ENCODE data around the gene RBM44. TPM values are rescaled to one million over a fixed set of nuclear protein-coding genes. Genes with fewer than 3 reads are reported as not detected.

RBM44 gene
- total RNA-seq, 4 donors from 2014 or later, result 0.38 to 2.6 (median 1.7) TPM

DNA sequence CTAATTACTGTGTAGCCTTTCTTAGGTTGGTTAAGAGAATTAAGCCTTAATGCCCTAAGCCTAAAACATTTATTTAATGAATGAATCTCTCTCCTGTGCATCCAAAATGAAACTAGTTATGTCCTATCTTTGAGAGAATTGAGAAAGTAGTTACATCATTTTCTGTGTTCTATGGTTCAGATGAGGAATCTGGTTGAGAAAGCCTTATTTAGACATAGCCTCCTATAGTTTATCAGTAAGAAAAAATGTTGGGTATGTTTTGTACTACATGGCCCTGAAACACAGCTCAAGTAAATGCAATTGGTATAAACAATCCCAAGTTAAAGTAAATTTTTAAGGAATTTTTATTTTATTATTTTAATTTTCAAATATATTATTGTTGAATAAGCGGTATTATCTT, 35.0 kb downstream of the RBM44 start:
- TF ChIP-seq, protein P1, sequence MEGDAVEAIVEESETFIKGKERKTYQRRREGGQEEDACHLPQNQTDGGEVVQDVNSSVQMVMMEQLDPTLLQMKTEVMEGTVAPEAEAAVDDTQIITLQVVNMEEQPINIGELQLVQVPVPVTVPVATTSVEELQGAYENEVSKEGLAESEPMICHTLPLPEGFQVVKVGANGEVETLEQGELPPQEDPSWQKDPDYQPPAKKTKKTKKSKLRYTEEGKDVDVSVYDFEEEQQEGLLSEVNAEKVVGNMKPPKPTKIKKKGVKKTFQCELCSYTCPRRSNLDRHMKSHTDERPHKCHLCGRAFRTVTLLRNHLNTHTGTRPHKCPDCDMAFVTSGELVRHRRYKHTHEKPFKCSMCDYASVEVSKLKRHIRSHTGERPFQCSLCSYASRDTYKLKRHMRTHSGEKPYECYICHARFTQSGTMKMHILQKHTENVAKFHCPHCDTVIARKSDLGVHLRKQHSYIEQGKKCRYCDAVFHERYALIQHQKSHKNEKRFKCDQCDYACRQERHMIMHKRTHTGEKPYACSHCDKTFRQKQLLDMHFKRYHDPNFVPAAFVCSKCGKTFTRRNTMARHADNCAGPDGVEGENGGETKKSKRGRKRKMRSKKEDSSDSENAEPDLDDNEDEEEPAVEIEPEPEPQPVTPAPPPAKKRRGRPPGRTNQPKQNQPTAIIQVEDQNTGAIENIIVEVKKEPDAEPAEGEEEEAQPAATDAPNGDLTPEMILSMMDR (IDR thresholded peaks at IDR 0.05; ENCODE audit: low read depth), result no peak

DNA sequence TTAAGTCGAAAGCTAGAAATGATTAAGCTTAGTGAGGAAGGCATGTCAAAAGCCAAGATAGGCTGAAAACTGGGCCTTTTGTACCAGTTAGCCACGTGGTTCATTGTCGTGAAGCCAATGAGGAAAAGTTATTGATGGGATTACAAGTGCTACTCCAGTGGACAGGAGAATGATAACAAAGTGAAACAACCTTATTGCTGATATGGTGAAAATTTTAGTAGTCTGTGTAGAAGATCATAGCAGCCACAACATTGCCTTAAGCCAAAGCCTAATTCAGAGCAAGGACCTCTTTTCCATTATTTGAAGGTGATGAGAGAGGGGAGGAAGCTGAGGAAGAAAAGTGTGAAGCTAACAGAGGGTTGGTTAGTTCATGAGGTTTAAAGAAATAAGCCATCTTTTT, 36.8 kb downstream of the RBM44 start:
- TF ChIP-seq, protein P1 (IDR thresholded peaks at IDR 0.05; ENCODE audit: low read depth), result no peak

DNA sequence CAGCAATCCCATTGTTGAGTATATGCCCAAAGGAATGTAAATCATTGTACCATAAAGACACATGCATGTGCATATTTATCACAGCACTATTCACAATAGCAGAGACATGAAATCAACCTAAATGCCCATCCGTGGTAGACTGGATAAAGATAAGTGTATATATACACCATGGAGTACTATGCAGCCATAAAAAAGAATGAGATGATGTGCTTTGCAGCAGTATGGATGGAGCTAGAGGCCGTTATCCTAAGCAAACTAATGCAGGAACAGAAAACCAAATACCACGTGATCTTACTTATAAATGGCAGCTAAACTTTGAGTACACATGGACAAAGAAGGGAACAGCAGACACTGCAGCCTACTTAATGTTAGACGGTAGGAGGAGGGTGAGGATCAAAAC, 42.5 kb downstream of the RBM44 start:
- TF ChIP-seq, protein P1 (IDR thresholded peaks at IDR 0.05; ENCODE audit: low read depth), result no peak

DNA sequence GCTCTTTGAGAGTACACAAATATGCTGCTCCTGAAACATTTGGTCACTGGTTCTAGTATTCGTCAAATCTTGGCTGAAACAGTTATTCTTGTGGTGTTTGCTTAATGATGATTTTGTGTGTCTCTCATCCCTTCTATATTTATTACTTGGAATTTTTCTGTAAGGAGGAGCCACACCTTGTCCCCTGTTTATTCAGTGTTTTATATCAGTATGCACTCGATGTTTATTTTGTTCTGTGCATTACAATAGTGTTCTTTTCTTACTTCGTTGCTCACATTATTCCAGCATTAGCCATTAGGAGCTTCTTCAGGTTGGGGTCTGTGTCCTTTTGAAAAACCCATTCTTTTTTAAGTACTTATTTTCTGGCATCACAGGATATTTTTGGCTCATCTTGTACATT, 55.7 kb downstream of the RBM44 start:
- TF ChIP-seq, protein P1 (IDR thresholded peaks at IDR 0.05; ENCODE audit: low read depth), result no peak

DNA sequence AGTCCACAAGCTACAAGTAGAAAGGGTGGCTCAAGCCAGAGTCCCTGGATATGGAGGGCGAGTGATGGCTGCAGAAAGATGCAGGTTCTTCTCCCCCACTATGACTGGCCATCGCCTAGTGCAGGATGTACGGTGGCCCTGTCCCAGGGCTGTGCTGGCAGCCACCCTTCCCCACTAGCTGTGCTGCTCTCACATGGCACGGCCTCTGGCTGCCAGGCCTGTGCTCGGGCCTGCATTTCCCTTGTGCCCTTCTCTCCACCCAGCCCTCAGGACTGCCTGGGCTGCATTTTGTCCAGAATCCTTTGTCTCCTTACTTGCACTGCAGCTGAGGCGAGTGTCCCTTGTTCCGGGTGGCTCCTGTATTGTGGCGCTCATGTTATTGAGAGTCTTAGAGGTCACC, 59.2 kb downstream of the RBM44 start:
- TF ChIP-seq, protein P1 (IDR thresholded peaks at IDR 0.05; ENCODE audit: low read depth), result no peak

DNA sequence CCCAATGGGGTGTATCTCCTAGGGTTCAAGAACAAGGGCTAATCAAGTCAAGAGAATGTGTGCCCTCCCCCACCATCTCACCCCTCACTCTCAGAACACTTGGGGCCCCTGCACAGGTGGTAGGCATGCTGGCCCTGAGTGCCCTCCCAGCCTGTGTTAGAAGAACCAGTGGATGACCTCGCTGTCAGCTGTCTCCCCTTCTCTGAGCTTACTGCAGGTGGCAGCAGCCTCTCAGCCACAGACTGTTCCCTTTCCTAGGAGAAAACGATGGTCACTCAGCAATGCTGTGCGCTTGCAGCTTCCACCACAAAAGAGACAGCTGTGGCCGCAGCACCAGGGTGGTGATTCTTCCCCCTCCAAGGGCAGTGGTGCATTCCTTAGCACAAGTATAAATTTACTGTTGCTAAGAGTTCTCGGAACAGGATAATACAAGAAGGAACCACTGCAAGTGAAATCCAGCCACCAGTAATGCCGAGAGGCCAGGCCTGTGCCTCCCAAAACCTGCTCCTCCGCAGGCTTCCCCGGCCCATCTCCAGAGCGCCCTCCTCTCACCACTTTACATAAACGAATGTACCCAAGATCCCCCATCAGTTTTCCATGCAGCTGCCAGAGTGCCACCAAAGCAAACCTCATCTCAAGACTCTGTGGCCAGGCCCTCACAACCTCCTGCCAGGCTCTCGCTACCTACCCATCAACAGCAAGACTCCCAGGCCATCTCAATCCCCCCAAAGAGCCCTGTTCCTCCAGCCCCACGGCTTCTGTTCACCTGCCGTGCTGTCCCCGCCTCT, 59.9 kb downstream of the RBM44 start:
- TF ChIP-seq, protein P1 (IDR thresholded peaks at IDR 0.05; ENCODE audit: low read depth), result no peak

DNA sequence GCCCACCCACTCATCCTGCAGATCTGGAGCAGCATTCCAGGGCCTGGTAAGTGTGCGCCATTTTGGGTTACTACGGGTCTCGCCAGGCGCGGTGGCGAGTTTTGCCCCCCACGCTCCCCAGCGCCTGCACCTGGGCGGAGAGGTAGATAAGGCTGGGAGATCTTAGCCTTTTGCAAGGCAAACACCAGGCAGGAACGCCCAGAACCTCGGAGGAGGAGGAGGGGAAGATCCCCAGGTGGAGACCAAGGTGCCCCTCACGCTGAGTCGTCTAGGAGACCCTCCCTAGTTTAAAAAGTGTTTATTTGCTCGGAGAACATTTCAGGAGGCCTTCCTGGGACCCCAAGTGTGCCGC, 60.5 kb downstream of the RBM44 start:
- TF ChIP-seq, protein P1 (IDR thresholded peaks at IDR 0.05; ENCODE audit: low read depth), result no peak
